HL-60/S4 treated with retinoic acid at 250 ng/mL for 4 days and 3 days (cell line): ENCODE measurements around the gene UBXN2A.
"Not testable (repeated sequence)": the region's sequence is repeated elsewhere in the genome, so short reads cannot be mapped to it uniquely, and the experiment has no call there.

Source experiments
- in situ Hi-C: fragments of 300-500 bp; cut with MboI; formaldehyde crosslinking; loops from 2 replicates; pipeline ENCODE4 v1.7.0; 2022; ENCODE audit warnings: low sequenced_read_pairs

Gene UBXN2A

DNA sequence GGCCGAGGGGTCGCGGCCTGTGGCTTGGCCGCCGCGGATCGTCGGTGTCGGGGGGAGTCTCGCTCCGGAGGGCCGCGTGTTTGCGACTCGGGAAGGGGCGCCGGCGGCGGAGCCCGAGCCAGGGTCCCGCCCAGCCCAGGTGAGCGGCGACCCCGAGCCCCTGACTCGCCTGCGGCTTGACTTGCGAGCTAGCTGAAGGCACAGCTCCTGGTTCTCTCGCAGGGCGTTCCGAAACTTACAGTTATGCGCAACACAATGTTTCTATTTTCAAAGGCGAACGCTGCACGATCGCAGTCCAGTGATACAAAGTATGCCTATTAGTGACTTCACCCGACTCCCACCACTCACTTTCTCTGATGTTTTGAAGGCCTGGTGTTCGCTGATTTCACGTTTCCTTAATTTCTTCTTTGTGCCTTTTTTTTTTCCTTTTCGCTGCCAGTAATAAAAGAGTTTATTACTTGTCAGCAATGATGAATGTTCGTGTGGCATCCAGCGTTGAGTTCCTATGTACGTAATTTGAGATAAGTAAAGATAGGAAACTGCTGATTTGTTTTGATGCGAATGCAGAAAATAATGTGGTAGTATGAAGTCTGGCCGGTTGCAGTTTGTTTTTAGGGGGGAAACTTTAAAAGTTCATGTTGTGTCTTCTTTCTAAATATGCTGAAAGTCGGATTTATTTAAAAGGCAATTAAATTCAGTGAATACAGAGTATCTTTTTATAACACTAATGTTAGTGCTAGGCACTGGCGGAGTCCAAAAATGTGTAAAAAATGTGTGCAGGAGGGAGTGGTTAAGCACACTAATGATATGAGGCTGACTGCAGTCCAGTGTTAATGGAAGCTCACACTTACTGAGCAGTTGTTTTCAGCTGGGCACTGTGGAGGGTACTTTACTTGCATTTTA, 706 bp downstream of the UBXN2A start:
- in situ Hi-C loops = no loop called here

GRCh38 chr2:23941644-23942043, 1.4 kb downstream of the UBXN2A start:
- in situ Hi-C loops = no loop called here

GRCh38 chr2:23943666-23944065, 3.4 kb downstream of the UBXN2A start:
- in situ Hi-C loops = no loop called here

DNA sequence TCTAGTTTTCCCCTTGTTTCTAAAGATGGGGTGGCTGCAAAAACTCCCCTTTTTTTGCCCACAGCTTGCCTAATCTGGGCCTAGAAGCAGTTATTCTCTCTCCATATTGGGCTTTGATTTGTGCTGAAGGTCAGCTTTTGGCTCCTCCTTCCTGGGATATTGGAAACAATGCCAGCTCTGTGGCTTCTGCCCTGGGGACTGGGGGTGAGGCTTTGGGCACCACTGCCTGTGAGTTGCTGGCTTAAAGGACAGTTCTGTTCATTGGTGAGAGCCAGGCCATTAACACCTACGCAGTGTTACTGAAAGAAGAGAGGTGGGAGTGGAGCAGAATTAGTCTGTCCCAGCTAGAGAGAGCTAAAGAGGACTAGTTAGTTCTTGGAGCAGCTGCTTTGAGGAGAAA, 4.3 kb downstream of the UBXN2A start:
- in situ Hi-C loops = no loop called here

- in situ Hi-C loops = no loop called here
These were observed 4.7 kb downstream of the UBXN2A start for GRCh38 chr2:23944976-23945375.

DNA sequence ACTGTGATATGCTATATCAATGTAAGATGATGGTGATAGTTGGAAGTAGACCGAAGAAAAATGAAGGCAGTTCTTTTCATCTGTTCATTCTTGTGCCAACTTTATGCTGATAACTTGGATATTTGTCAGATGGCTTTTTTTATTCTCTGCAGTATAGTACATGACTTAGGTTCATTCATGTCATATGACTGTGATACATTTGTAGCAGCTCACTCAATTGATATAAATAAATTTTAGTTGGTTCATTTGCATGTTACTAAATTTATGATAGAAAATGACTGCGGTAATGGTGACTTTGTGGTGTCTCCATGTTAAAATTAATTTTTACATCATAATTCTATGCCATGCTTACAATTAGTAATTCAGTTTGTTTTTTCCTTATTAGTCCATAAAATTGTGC, 7.1 kb downstream of the UBXN2A start:
- in situ Hi-C loops = no loop called here

DNA sequence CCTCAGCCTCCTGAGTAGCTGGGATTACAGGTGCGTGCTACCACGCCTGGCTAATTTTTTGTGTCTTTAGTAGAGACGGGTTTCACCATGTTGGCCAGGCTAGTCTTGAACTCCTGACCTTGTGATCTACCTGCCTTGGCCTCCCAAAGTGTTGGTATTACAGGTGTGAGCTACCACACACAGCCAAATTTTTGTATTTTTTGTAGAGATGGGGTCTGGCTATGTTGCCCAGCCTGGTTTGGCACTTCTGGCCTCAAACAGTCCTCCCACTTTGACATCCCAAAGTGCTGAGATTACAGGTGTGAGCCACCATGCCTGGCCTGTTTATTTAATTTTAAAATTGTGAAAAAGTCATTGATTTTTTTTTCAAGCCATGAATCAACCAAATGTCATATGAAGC, 12.3 kb downstream of the UBXN2A start:
- in situ Hi-C loops = not testable (repeated sequence)

DNA sequence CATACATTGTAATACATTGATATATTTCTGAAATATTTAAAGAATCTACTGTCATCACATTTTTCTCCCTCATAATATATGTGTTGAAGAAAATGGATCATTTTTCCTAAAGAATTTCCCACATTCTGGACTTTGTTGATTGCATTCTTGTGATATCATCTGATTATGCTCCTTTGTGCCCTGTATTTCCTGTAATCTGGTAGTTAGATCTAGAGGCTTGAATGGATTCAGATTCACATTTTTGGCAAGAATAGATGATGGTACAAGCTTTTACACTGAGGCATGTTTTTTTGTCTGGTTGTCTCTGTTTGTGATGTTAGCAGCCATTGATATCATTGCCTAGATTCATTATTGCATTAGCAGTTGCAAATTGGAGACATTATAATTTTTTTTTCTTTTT, 13.4 kb downstream of the UBXN2A start:
- in situ Hi-C loops = no loop called here

GRCh38 chr2:23954325-23955014, 14.2 kb downstream of the UBXN2A start:
- in situ Hi-C loops = no loop called here

GRCh38 chr2:23967846-23968245, 27.6 kb downstream of the UBXN2A start:
- in situ Hi-C loops = no loop called here

- in situ Hi-C loops = no loop called here
These were observed 36.6 kb downstream of the UBXN2A start for GRCh38 chr2:23976883-23977282.

GRCh38 chr2:23988371-23988770, 48.1 kb downstream of the UBXN2A start:
- in situ Hi-C loops = no loop called here

- in situ Hi-C loops = no loop called here
These were observed 52.7 kb downstream of the UBXN2A start for GRCh38 chr2:23992931-23993330.

- in situ Hi-C loops = no loop called here
These were observed 53.5 kb downstream of the UBXN2A start for GRCh38 chr2:23993736-23994269.

DNA sequence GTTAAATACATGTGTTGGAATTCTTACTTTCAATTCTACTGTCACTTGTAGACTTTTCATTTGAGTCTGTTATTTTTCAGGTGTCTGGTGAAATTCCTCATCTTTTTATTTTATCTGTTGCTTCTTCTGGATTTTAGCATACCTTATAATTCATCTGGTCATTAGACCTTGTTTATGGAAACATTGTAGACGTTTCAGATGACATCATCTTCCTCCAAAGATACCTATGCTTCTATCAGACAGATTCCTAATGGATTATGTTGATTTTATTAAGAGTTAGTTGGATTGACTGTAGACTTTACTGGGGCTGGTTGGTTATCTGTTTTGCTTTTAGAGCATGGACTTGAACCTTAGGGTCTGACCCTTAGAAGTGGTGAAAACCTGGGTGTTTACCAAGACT, 54.3 kb downstream of the UBXN2A start:
- in situ Hi-C loops = no loop called here

DNA sequence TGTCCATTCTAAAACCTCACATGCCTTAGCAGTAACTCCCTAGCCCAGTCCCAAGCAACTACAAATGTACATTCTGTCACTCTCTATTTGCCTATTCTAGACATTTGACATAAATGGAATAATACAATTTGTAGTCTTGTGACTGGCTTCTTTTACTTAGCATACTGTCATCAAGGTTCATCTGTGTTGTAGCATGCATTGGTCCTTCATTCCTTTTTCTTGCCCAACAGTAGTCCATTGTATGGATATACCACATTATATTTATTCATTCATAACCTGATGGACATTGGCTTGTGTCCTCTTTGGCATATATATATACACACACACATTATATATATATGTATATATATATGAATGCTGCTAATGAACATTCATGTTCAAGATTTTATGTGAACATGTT, 67.4 kb downstream of the UBXN2A start:
- in situ Hi-C loops = no loop called here

GRCh38 chr2:24008672-24009366, 68.6 kb downstream of the UBXN2A start:
- in situ Hi-C loops = no loop called here

GRCh38 chr2:24009367-24009679, 69.1 kb downstream of the UBXN2A start:
- in situ Hi-C loops = no loop called here

DNA sequence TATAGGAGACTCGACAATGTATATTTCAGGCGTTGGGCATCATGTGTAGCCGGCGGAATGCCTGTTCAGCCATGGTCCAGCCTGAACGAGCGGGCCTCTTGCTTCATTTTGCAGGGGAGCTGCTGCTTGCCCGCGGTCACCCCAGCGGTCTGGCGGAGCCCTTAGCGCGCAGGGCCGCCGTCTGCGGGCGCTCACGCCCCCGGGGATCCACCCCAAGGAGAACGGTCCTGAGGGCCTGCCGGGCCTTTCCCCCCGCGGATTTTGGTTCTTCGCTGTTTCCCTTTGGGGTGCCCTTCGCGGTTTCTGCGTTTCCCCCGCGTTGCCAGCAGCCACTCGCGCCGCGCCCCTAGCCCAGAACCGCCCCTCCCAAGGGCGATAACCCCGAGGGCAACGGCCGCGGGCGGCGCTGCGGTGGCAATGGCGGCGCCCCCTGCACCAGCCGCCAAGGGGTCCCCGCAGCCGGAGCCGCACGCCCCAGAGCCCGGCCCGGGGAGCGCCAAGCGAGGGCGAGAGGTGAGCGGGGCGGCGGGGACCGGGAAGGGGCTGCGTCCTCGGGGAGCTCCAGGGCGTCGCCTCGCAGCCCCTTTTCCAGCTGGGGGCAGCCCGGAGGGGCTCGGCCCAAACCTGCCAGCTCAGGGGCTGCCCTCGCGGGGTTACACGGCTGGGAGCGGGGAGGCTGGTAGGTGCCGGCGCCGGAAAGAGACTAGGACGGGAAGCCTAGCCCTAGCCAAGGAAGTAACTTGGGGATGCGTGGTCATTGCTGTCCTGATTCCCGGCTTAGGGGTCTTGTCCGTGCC, 69.6 kb downstream of the UBXN2A start, which contains the start of gene MFSD2B:
Gene MFSD2B (plus strand): TSS at position 406 of the 797 bp plus-strand sequence. CDS start 12 bp downstream, at position 418.
- in situ Hi-C loops = no loop called here

GRCh38 chr2:24010477-24011249, 70.4 kb downstream of the UBXN2A start:
- in situ Hi-C loops = no loop called here
